GM23248 (cell line): ENCODE results near the gene CCDC28B. TPM values are rescaled to one million over a fixed set of nuclear protein-coding genes. Genes with fewer than 3 reads are reported as not detected.
"Not testable (repeated sequence)": the region's sequence is repeated elsewhere in the genome, so short reads cannot be mapped to it uniquely, and the experiment has no call there.

Experiments used
- DNase-seq: peaks from one replicate; pipeline ENCODE4 v3.0.0-alpha.2; 2015
- H2AFZ ChIP-seq: fragments of 200-600 bp; sonication (generic); 2 replicates; pipeline ENCODE4 v1.6.1; 2016; ENCODE audit warnings: antibody characterized with exemption
- H3F3A ChIP-seq: fragments of 200-600 bp; sonication (generic); 2 replicates; pipeline ENCODE4 v1.6.1; 2016; ENCODE audit warnings: mild to moderate bottlenecking, antibody characterized with exemption, mixed run types; ENCODE audit not compliant: insufficient read depth
- H3K27ac ChIP-seq: fragments of 200-600 bp; sonication (generic); 2 replicates; pipeline ENCODE4 v1.5.1; 2016; ENCODE audit warnings: mild to moderate bottlenecking
- H3K27me3 ChIP-seq: fragments of 200-600 bp; sonication (generic); replicated peaks from 2 replicates; pipeline ENCODE4 v1.6.1; 2016; ENCODE audit warnings: mild to moderate bottlenecking; ENCODE audit not compliant: insufficient read depth
- H3K36me3 ChIP-seq: fragments of 200-600 bp; sonication (generic); 2 replicates; pipeline ENCODE4 v1.6.1; 2016; ENCODE audit warnings: low read depth, mild to moderate bottlenecking
- H3K4me1 ChIP-seq: fragments of 200-600 bp; sonication (generic); 2 replicates; pipeline ENCODE4 v1.6.1; 2016; ENCODE audit warnings: mild to moderate bottlenecking; ENCODE audit not compliant: insufficient read depth
- H3K4me2 ChIP-seq: fragments of 200-600 bp; sonication (generic); one replicate; pipeline ENCODE4 v1.6.1; 2016; ENCODE audit warnings: mild to moderate bottlenecking; ENCODE audit not compliant: unreplicated experiment
- H3K4me3 ChIP-seq: fragments of 200-600 bp; sonication (generic); 2 replicates; pipeline ENCODE4 v1.5.1; 2016; ENCODE audit warnings: mild to moderate bottlenecking
- H3K79me2 ChIP-seq: fragments of 200-600 bp; sonication (generic); 2 replicates; pipeline ENCODE4 v1.6.1; 2016; ENCODE audit warnings: mild to moderate bottlenecking; ENCODE audit not compliant: insufficient read depth
- H3K9ac ChIP-seq: fragments of 200-600 bp; sonication (generic); 2 replicates; pipeline ENCODE4 v1.6.1; 2016; ENCODE audit warnings: mild to moderate bottlenecking
- H3K9me2 ChIP-seq: fragments of 200-600 bp; sonication (generic); 2 replicates; pipeline ENCODE4 v1.6.1; 2016; ENCODE audit warnings: mixed run types, mild to moderate bottlenecking, moderate library complexity; ENCODE audit not compliant: insufficient read depth
- H3K9me3 ChIP-seq: fragments of 200-600 bp; sonication (generic); one replicate; pipeline ENCODE4 v1.6.1; 2017; ENCODE audit warnings: low read depth
- H4K20me1 ChIP-seq: fragments of 200-600 bp; sonication (generic); 2 replicates; pipeline ENCODE4 v1.6.0; 2016; ENCODE audit not compliant: insufficient read depth
- EZH2 ChIP-seq: fragments of 200-600 bp; sonication (generic); IDR thresholded peaks from 2 replicates; pipeline ENCODE4 v1.6.1; 2018; ENCODE audit warnings: antibody characterized with exemption, mild to moderate bottlenecking; ENCODE audit not compliant: insufficient read depth, poor library complexity, severe bottlenecking
- EZH2phosphoT487 ChIP-seq: fragments of 200-600 bp; sonication (generic); IDR thresholded peaks from 2 replicates; pipeline ENCODE4 v1.6.1; 2018; ENCODE audit warnings: antibody characterized with exemption, moderate library complexity, mild to moderate bottlenecking, low read depth; ENCODE audit not compliant: insufficient read depth
- WGBS, 2 experiments: methylation state at CpG; one replicate each; pipeline ENCODE4 v1.1.6; 2015 to 2017; ENCODE audit warnings: low lambda C conversion rate in 2 of 2, low coverage in 1 of 2; ENCODE audit errors: missing lambda C conversion rate in 2 of 2; 5-methylcytosine and 5-hydroxymethylcytosine counted together
- in situ Hi-C: fragments of 300-500 bp; cut with MboI; formaldehyde crosslinking; loops from 2 replicates; pipeline ENCODE4 v1.15.0; 2020
- polyA plus RNA-seq: library from polyadenylated mRNA; unstranded; fragments of >200 nt; fragmentation: Nextera tagmentation; extraction: Ambion mirVana; gene quantifications from 2 replicates; pipeline ENCODE4 v1.2.1, GENCODE V29; 2016
- total RNA-seq: library from RNA; depleted of rRNA; stranded (reverse); fragments of >200 nt; shearing (Covaris generic); gene quantifications from 2 replicates; pipeline ENCODE4 v1.2.3, GENCODE V29; 2014

The CCDC28B gene
- total and polyA plus RNA-seq, 2 experiments from 2014 or later: 17.7 to 19.7 TPM

- no peaks in the 10 kb centered on the region for H4K20me1 ChIP-seq
- in situ Hi-C loops: no loop called here
- H3K9me2 ChIP-seq: no peaks in the 10 kb centered on the region
- no peaks in the 10 kb centered on the region for H3K27me3 ChIP-seq
- no peak overlapping the region for H3K27ac ChIP-seq
- no peaks in the 10 kb centered on the region for H3K9me3 ChIP-seq
- H3F3A ChIP-seq: no peaks in the 10 kb centered on the region
- H3K9ac ChIP-seq: no peak overlapping the region
- H2AFZ ChIP-seq: no peak overlapping the region
- no peak overlapping the region for H3K4me2 ChIP-seq
- no peak for TF ChIP-seq EZH2phosphoT487
- no peak for TF ChIP-seq EZH2
- H3K4me3 ChIP-seq: no peak overlapping the region
- peaks cover 54% of the 10 kb centered on the region for H3K36me3 ChIP-seq
- DNase-seq: no peak
- 86 to 91% methylated on average over 2 of the region's 2 CpGs for whole genome bisulfite sequencing, 2 experiments
- H3K79me2 ChIP-seq: no peaks in the 10 kb centered on the region
- H3K4me1 ChIP-seq: no peaks in the 10 kb centered on the region
Measured at GRCh38 chr1:32163405-32163804, 37.0 kb upstream of the CCDC28B start.

DNA sequence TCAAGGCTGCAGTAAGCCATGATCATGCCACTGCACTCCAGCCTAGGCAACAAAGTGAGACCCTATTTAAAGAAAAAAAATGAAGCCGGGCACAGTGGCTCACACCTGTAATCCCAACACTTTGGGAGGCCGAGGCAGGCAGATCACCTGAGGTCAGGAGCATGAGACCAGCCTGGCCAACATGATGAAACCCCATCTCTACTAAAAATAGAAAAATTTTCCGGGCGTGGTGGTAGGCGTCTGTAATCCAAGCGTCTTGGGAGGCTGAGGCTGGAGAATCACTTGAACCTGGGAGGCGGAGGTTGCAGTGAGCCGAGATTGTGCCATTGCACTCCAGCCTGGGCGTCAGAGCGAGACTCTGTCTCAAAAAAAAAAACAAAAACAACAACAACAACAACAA, 34.8 kb upstream of the CCDC28B start:
- in situ Hi-C loops, H3K4me1 ChIP-seq, H3K4me3 ChIP-seq, DNase-seq, H3F3A ChIP-seq, H4K20me1 ChIP-seq, H3K9ac ChIP-seq, H3K27me3 ChIP-seq, H2AFZ ChIP-seq, H3K4me2 ChIP-seq, H3K9me3 ChIP-seq, H3K9me2 ChIP-seq, H3K79me2 ChIP-seq, H3K27ac ChIP-seq: not testable (repeated sequence)
- WGBS, 2 experiments: 96 to 97% methylated on average over 10 of the region's 10 CpGs
- H3K36me3 ChIP-seq: peaks cover 47% of the 10 kb centered on the region

DNA sequence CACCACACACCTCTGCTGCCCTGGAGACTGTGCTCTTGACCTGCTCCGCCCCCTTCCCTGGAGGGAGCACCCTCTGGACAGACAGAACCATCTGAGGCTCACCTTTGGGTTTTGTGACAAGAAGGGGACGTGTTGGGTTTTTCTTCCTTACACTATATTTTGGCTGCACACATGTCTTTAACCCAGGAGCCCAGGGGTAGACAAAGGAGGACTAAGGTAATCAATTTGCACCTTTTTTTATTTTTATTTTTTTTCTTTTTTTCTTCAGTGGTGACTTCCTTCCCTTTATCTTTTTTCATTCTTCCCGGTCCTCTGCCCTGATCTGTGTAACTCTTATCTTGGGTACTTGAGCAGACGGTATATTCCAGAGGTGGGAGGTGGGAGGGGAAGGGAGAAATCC, 29.4 kb upstream of the CCDC28B start:
- Histone ChIP-seq H3K9me3 (no peaks in the 10 kb centered on the region), H3K9me2 (no peaks in the 10 kb centered on the region), H4K20me1 (no peaks in the 10 kb centered on the region), H3K4me3 (no peak overlapping the region), H3K27ac (no peak overlapping the region), H2AFZ (no peak overlapping the region), H3K27me3 (no peaks in the 10 kb centered on the region), H3K4me1 (peaks cover 7% of the 10 kb centered on the region; the same call in 1 of the 2 replicates), H3K9ac (no peak overlapping the region), H3K79me2 (no peaks in the 10 kb centered on the region), H3F3A (no peaks in the 10 kb centered on the region), H3K4me2 (no peak overlapping the region), H3K36me3 (peaks cover 57% of the 10 kb centered on the region)
- in situ Hi-C loops: no loop called here
- TF ChIP-seq EZH2: no peak
- 90 to 100% methylated on average over 4 of the region's 4 CpGs for WGBS, 2 experiments
- no peak for DNase-seq

GRCh38 chr1:32172621-32173245, 27.7 kb upstream of the CCDC28B start:
- TF ChIP-seq EZH2: no peak
- no peak for TF ChIP-seq EZH2phosphoT487
- Histone ChIP-seq H3K27me3 (no peaks in the 10 kb centered on the region), H3K36me3 (peaks cover 47% of the 10 kb centered on the region), H3K27ac (no peak overlapping the region), H3K9me2 (no peaks in the 10 kb centered on the region), H3K9ac (no peak overlapping the region), H3K4me2 (no peak overlapping the region), H4K20me1 (no peaks in the 10 kb centered on the region), H3F3A (peaks cover 14% of the 10 kb centered on the region), H2AFZ (no peak overlapping the region), H3K4me1 (peaks cover 7% of the 10 kb centered on the region; the same call in 1 of the 2 replicates), H3K9me3 (no peaks in the 10 kb centered on the region), H3K4me3 (no peak overlapping the region), H3K79me2 (no peaks in the 10 kb centered on the region)
- peak; percentile 51 for DNase-seq
- whole genome bisulfite sequencing, 2 experiments: 100% methylated on average over 1 of the region's 1 CpG
- in situ Hi-C loops: no loop called here
